Spleen (tissue), 7 donors: ENCODE data around the gene RGPD8.
"Not testable (repeated sequence)": the region's sequence is repeated elsewhere in the genome, so short reads cannot be mapped to it uniquely, and the experiment has no call there.

Source experiments
- POLR2A ChIP-seq, 3 donors: fragments of 450-650 bp; IDR thresholded peaks; one replicate each; pipeline ENCODE4 v1.5.1; 2017; ENCODE audit warnings: antibody characterized with exemption in 3 of 3, mild to moderate bottlenecking in 1 of 3
- TF ChIP-seq, protein P1 (sequence below), 11 experiments: fragments of 200-600 bp in 7 of 11; fragments of 450-650 bp in 4 of 11; sonication (generic) in 4 of 11; IDR thresholded peaks in 8 of 11; conservative IDR thresholded peaks in 3 of 11; 1 replicate in 7 of 11; 2 replicates in 4 of 11; pipeline versions ENCODE4 v1.4.0 to v1.8.0; 2016 to 2021; ENCODE audit warnings: antibody characterized with exemption in 11 of 11, inconsistent platforms in 4 of 11, mild to moderate bottlenecking in 1 of 11
- donor health status: DM: no; HTN: no; CAD: no; lungs with moderate emphysema.
- donor health status: DM: no; HTN: no; CAD: no.
- donor health status: DM: no; HTN: no; CAD: no.

DNA sequence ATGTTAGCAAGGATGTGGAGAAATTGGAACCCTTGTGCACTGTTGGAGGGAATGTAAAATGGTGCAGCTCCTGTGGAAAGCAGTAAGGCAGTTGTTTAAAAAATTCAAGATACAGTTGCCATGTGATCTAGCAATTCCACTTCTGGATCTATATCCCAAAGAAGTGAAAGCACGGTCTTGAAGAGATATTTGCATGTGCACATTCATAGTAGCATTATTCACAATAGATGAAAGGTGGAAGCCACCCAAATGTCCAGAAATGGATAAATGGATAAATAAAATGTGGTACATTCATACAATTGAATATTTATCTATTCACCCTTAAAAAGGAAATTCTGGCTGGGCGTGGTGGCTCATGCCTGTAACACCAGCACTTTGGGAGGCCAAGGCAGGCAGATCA lies 79.1 kb downstream of the RGPD8 start:
- TF ChIP-seq, protein P1, sequence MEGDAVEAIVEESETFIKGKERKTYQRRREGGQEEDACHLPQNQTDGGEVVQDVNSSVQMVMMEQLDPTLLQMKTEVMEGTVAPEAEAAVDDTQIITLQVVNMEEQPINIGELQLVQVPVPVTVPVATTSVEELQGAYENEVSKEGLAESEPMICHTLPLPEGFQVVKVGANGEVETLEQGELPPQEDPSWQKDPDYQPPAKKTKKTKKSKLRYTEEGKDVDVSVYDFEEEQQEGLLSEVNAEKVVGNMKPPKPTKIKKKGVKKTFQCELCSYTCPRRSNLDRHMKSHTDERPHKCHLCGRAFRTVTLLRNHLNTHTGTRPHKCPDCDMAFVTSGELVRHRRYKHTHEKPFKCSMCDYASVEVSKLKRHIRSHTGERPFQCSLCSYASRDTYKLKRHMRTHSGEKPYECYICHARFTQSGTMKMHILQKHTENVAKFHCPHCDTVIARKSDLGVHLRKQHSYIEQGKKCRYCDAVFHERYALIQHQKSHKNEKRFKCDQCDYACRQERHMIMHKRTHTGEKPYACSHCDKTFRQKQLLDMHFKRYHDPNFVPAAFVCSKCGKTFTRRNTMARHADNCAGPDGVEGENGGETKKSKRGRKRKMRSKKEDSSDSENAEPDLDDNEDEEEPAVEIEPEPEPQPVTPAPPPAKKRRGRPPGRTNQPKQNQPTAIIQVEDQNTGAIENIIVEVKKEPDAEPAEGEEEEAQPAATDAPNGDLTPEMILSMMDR (IDR thresholded peaks at IDR 0.05 in 8 of 11, conservative IDR thresholded peaks at IDR 0.05 in 3 of 11) = not testable (repeated sequence)
- not testable (repeated sequence) for TF ChIP-seq POLR2A (IDR thresholded peaks at IDR 0.05)
